ENCODE data around the gene CD300LG.
"Not testable (repeated sequence)": the region's sequence is repeated elsewhere in the genome, so short reads cannot be mapped to it uniquely, and the experiment has no call there.

Gene CD300LG

DNA sequence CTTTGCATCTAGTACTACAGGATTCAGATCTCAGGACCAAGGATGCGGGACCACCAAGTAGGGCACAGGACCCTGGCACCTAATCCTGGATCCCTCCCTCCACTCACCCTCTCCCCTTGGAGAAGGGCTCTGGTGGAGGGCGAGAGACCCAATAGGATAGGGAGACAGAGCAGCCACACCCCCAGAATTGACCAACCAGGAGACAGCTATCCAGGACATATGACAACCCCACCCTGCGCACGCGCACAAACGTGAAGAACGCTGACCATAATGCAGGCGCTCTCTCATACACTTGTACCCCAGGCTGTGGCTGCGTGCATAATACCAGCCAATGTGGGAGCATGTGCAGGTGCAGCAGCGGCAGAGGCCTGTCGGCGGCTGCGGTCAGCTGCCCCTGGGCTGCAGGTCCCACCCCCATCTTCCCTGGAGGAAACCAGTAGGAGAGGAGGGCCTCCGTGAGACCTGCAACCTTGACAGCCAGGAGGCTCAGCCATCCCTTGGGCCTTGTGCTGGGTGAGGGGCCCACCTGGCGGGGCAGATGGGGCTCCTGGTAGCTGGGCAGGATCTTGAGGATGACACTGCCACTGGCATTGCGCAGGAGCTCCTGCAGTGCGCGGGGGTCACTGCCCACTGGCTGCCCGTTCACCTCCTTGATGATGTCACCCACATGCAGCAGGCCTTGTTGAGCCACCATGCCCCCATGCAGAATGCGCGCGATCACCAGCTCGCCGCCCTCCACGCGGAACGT lies 35.0 kb downstream of the CD300LG start:
- Histone ChIP-seq H3K4me1 (ENCODE audit: insufficient read depth, low read length) (peaks cover 4% of the 10 kb centered on the region), H3K27ac (ENCODE audit: low read depth, low read length) (no peak overlapping the region), H3K27me3 (ENCODE audit: control insufficient read depth in 1 of 2, insufficient read depth in 2 of 2, low read length in 2 of 2) (no peaks in the 10 kb centered on the region), H3K36me3 (ENCODE audit: insufficient read depth, low read length) (peaks cover 25% of the 10 kb centered on the region), H3K9me3 (ENCODE audit: low read length) (no peaks in the 10 kb centered on the region), H3K4me3 (ENCODE audit: low read depth in 1 of 2, low read length in 2 of 2) (no peak overlapping the region), H3K9ac (ENCODE audit: low read length) (no peak overlapping the region)

DNA sequence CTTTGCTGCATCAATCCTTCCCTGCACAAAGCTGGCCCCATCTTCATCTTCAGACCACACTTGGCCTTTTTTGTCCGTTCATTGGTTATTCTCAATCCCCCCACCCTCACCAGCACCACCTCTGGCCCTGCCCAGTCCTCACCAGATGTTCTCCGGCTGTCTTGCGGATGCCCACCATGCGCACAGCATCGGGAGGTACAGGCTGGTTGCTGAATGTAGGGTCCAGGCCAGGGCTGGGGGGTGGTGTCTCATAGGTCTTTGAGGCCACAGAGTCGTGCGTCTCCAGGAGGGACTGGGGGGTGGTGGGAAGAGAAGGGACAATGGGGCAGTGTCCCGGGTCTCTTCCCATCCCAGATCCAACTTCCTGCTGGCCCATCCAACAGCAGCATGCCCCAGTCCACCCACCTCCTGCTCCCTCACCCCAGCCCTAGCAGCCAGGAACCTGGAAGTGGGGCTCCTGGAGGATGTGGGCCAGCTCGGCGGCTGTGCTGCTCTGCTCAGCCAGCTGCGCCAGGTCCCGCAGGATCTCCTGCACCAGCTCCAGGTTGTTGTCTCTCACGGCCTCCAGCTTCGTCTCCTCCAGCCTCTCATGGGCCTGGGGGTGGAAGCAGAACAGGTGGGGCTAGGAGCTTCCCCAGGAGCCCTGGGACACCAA lies 35.9 kb downstream of the CD300LG start:
- no peak overlapping the region for H3K4me3 ChIP-seq (ENCODE audit: low read depth in 1 of 2, low read length in 2 of 2)
- H3K27ac ChIP-seq (ENCODE audit: low read depth, low read length) = no peak overlapping the region
- H3K27me3 ChIP-seq (ENCODE audit: control insufficient read depth in 1 of 2, insufficient read depth in 2 of 2, low read length in 2 of 2) = no peaks in the 10 kb centered on the region
- H3K4me1 ChIP-seq (ENCODE audit: insufficient read depth, low read length) = peaks cover 4% of the 10 kb centered on the region
- no peak overlapping the region for H3K9ac ChIP-seq (ENCODE audit: low read length)
- H3K9me3 ChIP-seq (ENCODE audit: low read length) = no peaks in the 10 kb centered on the region
- H3K36me3 ChIP-seq (ENCODE audit: insufficient read depth, low read length) = peaks cover 16% of the 10 kb centered on the region

DNA sequence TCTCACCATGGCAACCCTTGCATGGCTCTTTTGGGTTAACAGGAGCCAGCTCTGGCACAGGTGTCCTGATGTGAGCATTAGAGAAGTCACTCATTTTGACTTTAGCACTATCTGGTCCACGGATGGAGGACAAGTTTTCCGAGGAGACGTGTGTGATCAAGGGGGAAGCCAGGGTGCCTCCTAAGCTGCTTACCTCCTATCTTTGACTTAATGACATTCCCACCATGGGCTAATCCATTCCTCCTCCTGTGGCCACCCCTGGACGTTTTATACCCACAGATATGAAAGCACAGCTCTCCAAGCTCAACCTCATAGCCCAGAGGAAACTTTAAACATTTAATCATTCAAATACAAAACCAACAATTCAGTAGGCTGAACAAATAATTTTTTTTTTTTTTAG lies 41.6 kb downstream of the CD300LG start:
- Histone ChIP-seq H3K36me3 (ENCODE audit: insufficient read depth, low read length) (peaks cover 5% of the 10 kb centered on the region), H3K9me3 (ENCODE audit: low read length) (no peaks in the 10 kb centered on the region), H3K27me3 (ENCODE audit: control insufficient read depth in 1 of 2, insufficient read depth in 2 of 2, low read length in 2 of 2) (no peaks in the 10 kb centered on the region), H3K27ac (ENCODE audit: low read depth, low read length) (no peak overlapping the region), H3K9ac (ENCODE audit: low read length) (no peak overlapping the region), H3K4me1 (ENCODE audit: insufficient read depth, low read length) (no peaks in the 10 kb centered on the region), H3K4me3 (ENCODE audit: low read depth in 1 of 2, low read length in 2 of 2) (no peak overlapping the region)

DNA sequence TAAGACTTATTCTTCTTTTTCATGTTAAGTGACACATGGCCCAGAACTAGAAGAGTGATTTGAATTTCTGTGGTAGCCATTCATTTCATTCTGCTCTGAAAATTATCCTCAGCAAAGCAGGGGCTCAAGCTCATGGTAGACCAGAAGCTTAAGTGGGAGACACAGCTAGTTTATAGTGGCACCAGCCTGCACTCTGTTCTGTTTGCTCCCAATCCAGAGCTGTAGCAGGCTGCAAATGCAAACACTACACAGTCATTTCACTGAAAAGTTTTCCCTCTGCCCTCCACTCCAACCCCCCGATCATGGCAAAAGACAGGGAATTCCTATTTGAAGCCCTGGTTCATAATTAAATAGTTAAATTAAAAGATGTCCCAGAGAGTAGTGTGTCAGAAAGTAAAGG lies 43.3 kb downstream of the CD300LG start:
- H3K4me3 ChIP-seq (ENCODE audit: low read depth in 1 of 2, low read length in 2 of 2) = no peak overlapping the region
- H3K4me1 ChIP-seq (ENCODE audit: insufficient read depth, low read length) = no peaks in the 10 kb centered on the region
- no peak overlapping the region for H3K9ac ChIP-seq (ENCODE audit: low read length)
- H3K27ac ChIP-seq (ENCODE audit: low read depth, low read length) = no peak overlapping the region
- H3K27me3 ChIP-seq (ENCODE audit: control insufficient read depth in 1 of 2, insufficient read depth in 2 of 2, low read length in 2 of 2) = no peaks in the 10 kb centered on the region
- peaks cover 5% of the 10 kb centered on the region for H3K36me3 ChIP-seq (ENCODE audit: insufficient read depth, low read length)
- no peaks in the 10 kb centered on the region for H3K9me3 ChIP-seq (ENCODE audit: low read length)

GRCh38 chr17:43891851-43892646 lies 45.1 kb downstream of the CD300LG start:
- H3K9ac ChIP-seq (ENCODE audit: low read length) = no peak overlapping the region

DNA sequence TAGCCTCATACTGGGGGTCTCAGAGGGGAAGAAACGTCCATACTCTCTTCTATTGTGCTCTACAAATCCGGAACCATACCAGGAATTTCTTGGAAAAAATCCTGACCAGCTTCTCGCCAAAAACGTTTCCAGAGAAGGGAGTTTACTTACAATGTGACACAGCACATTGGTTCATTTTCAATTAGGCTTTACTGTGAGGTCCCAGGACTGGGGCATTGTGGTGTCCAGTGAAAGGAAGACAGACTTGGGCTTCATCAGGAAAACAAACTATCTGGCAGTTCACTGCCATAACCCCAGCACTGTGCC lies 45.6 kb downstream of the CD300LG start:
- no peak overlapping the region for H3K4me3 ChIP-seq (ENCODE audit: low read depth in 1 of 2, low read length in 2 of 2)
- H3K9ac ChIP-seq (ENCODE audit: low read length) = no peak overlapping the region
- no peaks in the 10 kb centered on the region for H3K9me3 ChIP-seq (ENCODE audit: low read length)
- no peak overlapping the region for H3K27ac ChIP-seq (ENCODE audit: low read depth, low read length)
- H3K36me3 ChIP-seq (ENCODE audit: insufficient read depth, low read length) = peaks cover 17% of the 10 kb centered on the region
- no peaks in the 10 kb centered on the region for H3K4me1 ChIP-seq (ENCODE audit: insufficient read depth, low read length)
- H3K27me3 ChIP-seq (ENCODE audit: control insufficient read depth in 1 of 2, insufficient read depth in 2 of 2, low read length in 2 of 2) = no peaks in the 10 kb centered on the region

More at GRCh38 chr17:43891851-43892646, 45.1 kb downstream of the CD300LG start:
- H3K4me3 ChIP-seq (ENCODE audit: low read depth in 1 of 2, low read length in 2 of 2) = no peak overlapping the region
- peaks cover 12% of the 10 kb centered on the region for H3K36me3 ChIP-seq (ENCODE audit: insufficient read depth, low read length)
- no peak overlapping the region for H3K27ac ChIP-seq (ENCODE audit: low read depth, low read length)
- H3K4me1 ChIP-seq (ENCODE audit: insufficient read depth, low read length) = no peaks in the 10 kb centered on the region
- H3K27me3 ChIP-seq (ENCODE audit: control insufficient read depth in 1 of 2, insufficient read depth in 2 of 2, low read length in 2 of 2) = no peaks in the 10 kb centered on the region
- H3K9me3 ChIP-seq (ENCODE audit: low read length) = no peaks in the 10 kb centered on the region

GRCh38 chr17:43894494-43894893 lies 47.5 kb downstream of the CD300LG start:
- H3K27me3 ChIP-seq (ENCODE audit: control insufficient read depth in 1 of 2, insufficient read depth in 2 of 2, low read length in 2 of 2); H3K9me3 ChIP-seq (ENCODE audit: low read length); H3K4me1 ChIP-seq (ENCODE audit: insufficient read depth, low read length); H3K4me3 ChIP-seq (ENCODE audit: low read depth in 1 of 2, low read length in 2 of 2); H3K27ac ChIP-seq (ENCODE audit: low read depth, low read length); H3K9ac ChIP-seq (ENCODE audit: low read length): not testable (repeated sequence)
- peaks cover 23% of the 10 kb centered on the region for H3K36me3 ChIP-seq (ENCODE audit: insufficient read depth, low read length)

DNA sequence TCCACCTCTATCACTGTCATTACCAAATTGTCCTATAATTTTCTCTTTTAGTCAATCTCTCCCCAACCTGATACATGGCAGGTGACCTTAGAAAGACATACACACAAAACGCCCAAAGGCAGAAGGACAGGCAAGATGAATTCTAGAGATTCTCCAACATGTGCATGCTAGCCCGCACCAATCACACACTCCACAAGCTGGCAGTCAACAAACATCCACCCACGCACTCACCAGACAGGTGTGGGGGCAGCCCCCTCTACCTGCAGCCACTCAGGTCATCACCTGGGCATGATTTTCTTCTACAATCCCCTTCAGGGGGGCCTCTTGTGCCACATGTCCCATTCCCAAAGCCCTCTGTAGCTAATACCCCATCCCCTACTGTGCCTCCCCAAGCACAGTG lies 50.9 kb downstream of the CD300LG start:
- H3K9ac ChIP-seq (ENCODE audit: low read length) = no peak overlapping the region
- H3K9me3 ChIP-seq (ENCODE audit: low read length) = no peaks in the 10 kb centered on the region
- H3K27ac ChIP-seq (ENCODE audit: low read depth, low read length) = no peak overlapping the region
- H3K4me3 ChIP-seq (ENCODE audit: low read depth in 1 of 2, low read length in 2 of 2) = no peak overlapping the region
- H3K4me1 ChIP-seq (ENCODE audit: insufficient read depth, low read length) = peaks cover 13% of the 10 kb centered on the region
- H3K27me3 ChIP-seq (ENCODE audit: control insufficient read depth in 1 of 2, insufficient read depth in 2 of 2, low read length in 2 of 2) = no peaks in the 10 kb centered on the region
- peaks cover 18% of the 10 kb centered on the region for H3K36me3 ChIP-seq (ENCODE audit: insufficient read depth, low read length)

DNA sequence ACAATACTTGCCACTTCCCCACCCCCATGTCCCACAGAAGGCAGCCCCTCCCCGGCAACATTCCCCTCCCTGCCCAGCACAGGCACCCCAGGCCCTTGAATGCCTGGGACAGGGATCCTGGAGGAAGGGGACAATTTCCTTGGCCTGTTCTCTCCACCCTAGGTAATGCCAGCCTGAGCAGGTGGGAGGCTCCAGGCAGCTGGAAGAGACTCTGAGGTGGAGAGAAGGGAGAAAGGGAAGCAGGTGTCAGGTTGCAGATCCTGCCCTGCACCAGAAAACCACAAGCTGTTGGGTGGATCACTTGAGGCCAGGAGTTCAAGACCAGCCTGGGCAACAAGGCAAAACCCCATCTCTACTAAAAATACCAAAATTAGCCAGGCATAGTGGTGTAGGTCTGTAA lies 51.5 kb downstream of the CD300LG start:
- no peak overlapping the region for H3K27ac ChIP-seq (ENCODE audit: low read depth, low read length)

DNA sequence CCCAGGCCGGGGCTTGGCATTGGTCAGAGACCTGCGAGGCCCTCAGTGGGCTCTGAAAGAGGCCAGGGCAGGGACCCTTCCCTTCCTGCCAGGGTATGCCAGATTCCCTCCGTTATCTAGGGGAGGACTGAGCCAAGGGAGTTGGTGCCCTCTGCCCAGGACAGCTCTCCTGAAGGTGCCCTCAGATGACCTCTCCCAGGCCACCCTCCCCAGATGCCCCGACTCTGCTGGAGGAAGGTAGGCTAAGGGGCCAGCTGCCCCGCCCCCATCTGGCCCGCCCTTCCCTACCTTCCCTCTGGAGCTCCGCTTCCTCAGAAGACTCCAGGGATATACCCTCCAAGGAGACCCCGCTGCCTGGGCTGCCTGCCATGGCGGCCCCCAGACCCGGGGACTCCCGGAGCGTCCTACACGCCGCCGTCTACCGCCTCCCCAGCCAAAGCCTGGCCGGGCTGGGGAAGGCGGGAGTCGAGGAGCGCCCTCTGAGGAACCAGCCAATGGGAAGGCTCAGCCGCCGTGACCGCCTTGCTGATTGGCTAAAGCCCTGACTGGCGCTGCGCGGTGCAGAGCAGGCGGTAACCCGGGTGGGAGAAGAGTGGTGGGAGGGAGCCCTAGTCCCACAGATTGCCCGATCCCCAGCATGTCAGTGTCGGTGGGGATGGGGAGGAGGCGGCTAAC lies 53.3 kb downstream of the CD300LG start:
- Histone ChIP-seq H3K27me3 (ENCODE audit: control insufficient read depth in 1 of 2, insufficient read depth in 2 of 2, low read length in 2 of 2) (no peaks in the 10 kb centered on the region), H3K4me1 (ENCODE audit: insufficient read depth, low read length) (peaks cover 16% of the 10 kb centered on the region), H3K9me3 (ENCODE audit: low read length) (no peaks in the 10 kb centered on the region), H3K36me3 (ENCODE audit: insufficient read depth, low read length) (peaks cover 31% of the 10 kb centered on the region), H3K4me3 (ENCODE audit: low read depth in 1 of 2, low read length in 2 of 2) (peak overlapping the region; percentile 37 to 68), H3K9ac (ENCODE audit: low read length) (no peak overlapping the region), H3K27ac (ENCODE audit: low read depth, low read length) (no peak overlapping the region)

More for the DNA sequence above, 51.5 kb downstream of the CD300LG start:
- Histone ChIP-seq H3K36me3 (ENCODE audit: insufficient read depth, low read length) (peaks cover 21% of the 10 kb centered on the region), H3K4me1 (ENCODE audit: insufficient read depth, low read length) (peaks cover 13% of the 10 kb centered on the region), H3K9ac (ENCODE audit: low read length) (no peak overlapping the region), H3K27me3 (ENCODE audit: control insufficient read depth in 1 of 2, insufficient read depth in 2 of 2, low read length in 2 of 2) (no peaks in the 10 kb centered on the region), H3K9me3 (ENCODE audit: low read length) (no peaks in the 10 kb centered on the region), H3K4me3 (ENCODE audit: low read depth in 1 of 2, low read length in 2 of 2) (no peak overlapping the region)

Measured in muscle layer of colon (tissue), 2 donors.